BLaER1 treated with 17β-estradiol and CSF1 and Interleukin-3, amounts not matched to agents 10 nM and 100 nM (cell line): Measurements from ENCODE around the gene FOXF2.

Experiments used
- H3K27ac ChIP-seq, 11 experiments: shearing (Covaris generic); formaldehyde crosslinking; 2 replicates each; pipeline ENCODE4 v1.8.1; 2022
- H3K27me3 ChIP-seq, 11 experiments: shearing (Covaris generic); formaldehyde crosslinking; 2 replicates each; pipeline ENCODE4 v1.8.1; 2022
- H3K36me3 ChIP-seq, 11 experiments: shearing (Covaris generic); formaldehyde crosslinking; 2 replicates each; pipeline ENCODE4 v1.8.1; 2022
- H3K4me1 ChIP-seq, 10 experiments: shearing (Covaris generic); formaldehyde crosslinking; 2 replicates each; pipeline ENCODE4 v1.8.1; 2022
- H3K4me2 ChIP-seq, 11 experiments: shearing (Covaris generic); formaldehyde crosslinking; 2 replicates each; pipeline ENCODE4 v1.8.1; 2022
- H3K4me3 ChIP-seq, 10 experiments: shearing (Covaris generic); formaldehyde crosslinking; 2 replicates each; pipeline ENCODE4 v1.8.1; 2022
- H3K9ac ChIP-seq, 11 experiments: shearing (Covaris generic); formaldehyde crosslinking; 2 replicates each; pipeline ENCODE4 v1.8.1; 2022
- H3K9me3 ChIP-seq, 11 experiments: shearing (Covaris generic); formaldehyde crosslinking; replicated peaks in 1 of 11; 2 replicates each; pipeline ENCODE4 v1.8.1; 2022
- H4K20me1 ChIP-seq, 11 experiments: shearing (Covaris generic); formaldehyde crosslinking; 2 replicates each; pipeline ENCODE4 v1.8.1; 2022
- Cebpa-rat ChIP-seq, 11 experiments: shearing (Covaris generic); IDR thresholded peaks; 2 replicates each; pipeline ENCODE4 v1.8.1; 2022

Gene FOXF2

GRCh38 chr6:1392813-1393640, 3.7 kb downstream of the FOXF2 start:
- H3K4me2 ChIP-seq: peak overlapping the region in 8 of 11 experiments; percentile 10 to 73 (median 46); a peak in 12 of 22 replicates
- no peak for TF ChIP-seq Cebpa-rat (IDR thresholded peaks at IDR 0.05)
- no peaks in the 10 kb centered on the region for H3K36me3 ChIP-seq
- peaks cover 0 to 82% (median 75%) of the 10 kb centered on the region in 11 experiments; a peak in 18 of 22 replicates for H4K20me1 ChIP-seq
- peaks cover 96 to 100% (median 100%) of the 10 kb centered on the region in 11 experiments for H3K27me3 ChIP-seq
- no peak overlapping the region for H3K27ac ChIP-seq
- no peak overlapping the region for H3K9ac ChIP-seq
- H3K4me1 ChIP-seq: peaks cover 24 to 36% (median 28%) of the 10 kb centered on the region in 10 experiments
- H3K9me3 ChIP-seq: peaks cover 0 to 8% (median 0%) of the 10 kb centered on the region in 11 experiments; a peak in 3 of 22 replicates
- H3K4me3 ChIP-seq: peak overlapping the region in 2 of 10 experiments; percentile 31 to 39; a peak in 1 of 20 replicates

GRCh38 chr6:1393641-1394283, 4.4 kb downstream of the FOXF2 start:
- Histone ChIP-seq H3K9me3 (peaks cover 0 to 8% (median 0%) of the 10 kb centered on the region in 11 experiments; a peak in 3 of 22 replicates), H3K27ac (no peak overlapping the region), H3K4me2 (peak overlapping the region in 9 of 11 experiments; percentile 10 to 73 (median 44); a peak in 15 of 22 replicates), H3K4me1 (peaks cover 18 to 29% (median 23%) of the 10 kb centered on the region in 10 experiments), H3K4me3 (peak overlapping the region in 4 of 10 experiments; percentile 14 to 39 (median 24); a peak in 5 of 20 replicates), H4K20me1 (peaks cover 0 to 75% (median 67%) of the 10 kb centered on the region in 11 experiments; a peak in 18 of 22 replicates), H3K9ac (no peak overlapping the region), H3K36me3 (no peaks in the 10 kb centered on the region), H3K27me3 (peaks cover 91 to 100% (median 100%) of the 10 kb centered on the region in 11 experiments)
- no peak for TF ChIP-seq Cebpa-rat (IDR thresholded peaks at IDR 0.05)

- Histone ChIP-seq H3K27ac (no peak overlapping the region), H3K4me3 (no peak overlapping the region), H3K27me3 (peaks cover 81 to 100% (median 99%) of the 10 kb centered on the region in 11 experiments), H3K4me2 (no peak overlapping the region), H3K36me3 (no peaks in the 10 kb centered on the region), H3K9me3 (peaks cover 0 to 8% (median 0%) of the 10 kb centered on the region in 11 experiments; a peak in 3 of 22 replicates), H4K20me1 (peaks cover 0 to 68% (median 62%) of the 10 kb centered on the region in 11 experiments; a peak in 18 of 22 replicates), H3K9ac (no peak overlapping the region), H3K4me1 (peaks cover 10 to 22% (median 16%) of the 10 kb centered on the region in 10 experiments; a peak in 18 of 20 replicates)
- no peak for TF ChIP-seq Cebpa-rat (IDR thresholded peaks at IDR 0.05)
These were observed 5.4 kb downstream of the FOXF2 start for GRCh38 chr6:1394514-1395463.

GRCh38 chr6:1395506-1395905, 6.1 kb downstream of the FOXF2 start:
- no peak for TF ChIP-seq Cebpa-rat (IDR thresholded peaks at IDR 0.05)
- Histone ChIP-seq H3K4me1 (peaks cover 4 to 17% (median 8%) of the 10 kb centered on the region in 10 experiments; a peak in 16 of 20 replicates), H3K9me3 (peaks cover 0 to 7% (median 0%) of the 10 kb centered on the region in 11 experiments; a peak in 3 of 22 replicates), H3K4me2 (no peak overlapping the region), H4K20me1 (peaks cover 0 to 61% (median 56%) of the 10 kb centered on the region in 11 experiments; a peak in 18 of 22 replicates), H3K4me3 (no peak overlapping the region), H3K36me3 (no peaks in the 10 kb centered on the region), H3K27ac (no peak overlapping the region), H3K9ac (no peak overlapping the region), H3K27me3 (peaks cover 74 to 100% (median 93%) of the 10 kb centered on the region in 11 experiments)

GRCh38 chr6:1395941-1396908, 6.8 kb downstream of the FOXF2 start:
- no peak for TF ChIP-seq Cebpa-rat (IDR thresholded peaks at IDR 0.05)
- Histone ChIP-seq H4K20me1 (peaks cover 0 to 54% (median 49%) of the 10 kb centered on the region in 11 experiments; a peak in 17 of 22 replicates), H3K36me3 (no peaks in the 10 kb centered on the region), H3K9ac (no peak overlapping the region), H3K4me1 (peaks cover 0 to 10% (median 2%) of the 10 kb centered on the region in 10 experiments; a peak in 5 of 20 replicates), H3K4me2 (no peak overlapping the region), H3K27ac (no peak overlapping the region), H3K9me3 (no peaks in the 10 kb centered on the region; a peak in 1 of 22 replicates), H3K4me3 (no peak overlapping the region), H3K27me3 (peaks cover 67 to 100% (median 85%) of the 10 kb centered on the region in 11 experiments)

- H4K20me1 ChIP-seq: peaks cover 0 to 44% (median 39%) of the 10 kb centered on the region in 11 experiments; a peak in 17 of 22 replicates
- H3K4me2 ChIP-seq: no peak overlapping the region
These were observed 7.8 kb downstream of the FOXF2 start for GRCh38 chr6:1396952-1397868.

More at GRCh38 chr6:1396952-1397868, 7.8 kb downstream of the FOXF2 start:
- no peak for TF ChIP-seq Cebpa-rat (IDR thresholded peaks at IDR 0.05)
- Histone ChIP-seq H3K36me3 (no peaks in the 10 kb centered on the region), H3K4me3 (no peak overlapping the region), H3K9ac (no peak overlapping the region), H3K27me3 (peaks cover 57 to 90% (median 76%) of the 10 kb centered on the region in 11 experiments), H3K4me1 (peaks cover 0 to 8% (median 2%) of the 10 kb centered on the region in 10 experiments; a peak in 5 of 20 replicates), H3K9me3 (no peaks in the 10 kb centered on the region), H3K27ac (no peak overlapping the region)
